GM21723 (cell line): ENCODE data around the gene LMO2.

Experiments used
- ATAC-seq: cut with Tn5 transposase; IDR thresholded peaks from one replicate; pipeline ENCODE4 v1.9.1; 2021; ENCODE audit warnings: mild to moderate bottlenecking, moderate library complexity; ENCODE audit not compliant: unreplicated experiment

Gene LMO2

GRCh38 chr11:33916736-33917135 is 24.9 kb upstream of the LMO2 start:
- ATAC-seq: no peak

- no peak for ATAC-seq
Observed at GRCh38 chr11:33915526-33915925, 23.6 kb upstream of the LMO2 start.

GRCh38 chr11:33913991-33914390 is 22.1 kb upstream of the LMO2 start:
- no peak for ATAC-seq

- ATAC-seq: peak; percentile 81
Observed at GRCh38 chr11:33912405-33913361, 20.8 kb upstream of the LMO2 start.

GRCh38 chr11:33910958-33911339 is 19.1 kb upstream of the LMO2 start:
- ATAC-seq: no peak

GRCh38 chr11:33910296-33910957 is 18.6 kb upstream of the LMO2 start:
- ATAC-seq: no peak

- ATAC-seq: no peak
Observed at GRCh38 chr11:33909552-33909951, 17.7 kb upstream of the LMO2 start.

GRCh38 chr11:33909150-33909549 is 17.3 kb upstream of the LMO2 start:
- ATAC-seq: no peak

GRCh38 chr11:33907421-33907820 is 15.5 kb upstream of the LMO2 start:
- no peak for ATAC-seq

GRCh38 chr11:33906484-33907186 is 14.8 kb upstream of the LMO2 start:
- ATAC-seq: no peak

GRCh38 chr11:33904102-33904501 is 12.2 kb upstream of the LMO2 start:
- no peak for ATAC-seq

GRCh38 chr11:33900159-33900840 is 8.4 kb upstream of the LMO2 start:
- ATAC-seq: no peak

GRCh38 chr11:33899400-33900037 is 7.6 kb upstream of the LMO2 start:
- ATAC-seq: no peak

- no peak for ATAC-seq
Observed at GRCh38 chr11:33898957-33899356, 7.1 kb upstream of the LMO2 start.

- ATAC-seq: no peak
Observed at GRCh38 chr11:33897761-33898375, 6.0 kb upstream of the LMO2 start.

GRCh38 chr11:33896911-33897310 is 5.0 kb upstream of the LMO2 start:
- no peak for ATAC-seq

GRCh38 chr11:33895752-33896137 is 3.9 kb upstream of the LMO2 start:
- ATAC-seq: no peak

- ATAC-seq: peak; percentile 12
Observed at GRCh38 chr11:33894398-33894746, 2.5 kb upstream of the LMO2 start.

- peak; percentile 89 for ATAC-seq
Observed at GRCh38 chr11:33893711-33894397, 2.0 kb upstream of the LMO2 start.
